HepG2 (cell line): Measurements from ENCODE around the gene SRRM2. TPM values are rescaled to one million over a fixed set of nuclear protein-coding genes. Genes with fewer than 3 reads are reported as not detected.

Experiments used
- ATAC-seq: fragments of 200-7000 bp; cut with Tn5 transposase; 3 replicates; pipeline ENCODE4 v1.9.1; 2020; ENCODE audit warnings: mild to moderate bottlenecking, moderate library complexity
- BruUV-seq: library from RNA; stranded (reverse); fragments of 400-500 nt; replicated peaks from 2 replicates; lab custom pipeline; 2021; lab: Mats Ljungman, UMichigan
- CTCF ChIA-PET: fragments of 300-600 bp; formaldehyde crosslinking; extraction: SDS; loops from one replicate; lab custom pipeline; 2021; ENCODE audit warnings: low total read pairs, inconsistent platforms, low intra/inter-chr PET ratio; lab: Yijun Ruan, JAX
- POLR2A ChIA-PET: fragments of 350-600 bp; sonication (Branson Sonifier 250); formaldehyde crosslinking; loops from one replicate; lab custom pipeline; 2020; ENCODE audit warnings: antibody characterized with exemption, inconsistent platforms; lab: Yijun Ruan, JAX
- DNase-seq: peaks from one replicate; pipeline ENCODE4 v3.0.0-alpha.2; 2015; ENCODE audit warnings: low spot score
- FAIRE-seq: peaks from 3 replicates; lab custom pipeline; 2011; peaks lifted over from hg19 to GRCh38; lab: Jason Lieb, UNC
- H2AFZ ChIP-seq: one replicate; pipeline ENCODE4 v1.6.1; 2011; ENCODE audit warnings: low read length, inconsistent platforms
- H3K27ac ChIP-seq: fragments of 300-600 bp; 3 replicates; pipeline ENCODE4 v1.8.0; 2011; ENCODE audit warnings: mixed run types, mild to moderate bottlenecking, mixed read lengths, low read length, inconsistent platforms; ENCODE audit not compliant: insufficient read depth; ENCODE audit errors: extremely low read length
- H3K27me3 ChIP-seq, 2 experiments: fragments of 200-600 bp in 1 of 2; 2 replicates in 1 of 2; 3 replicates in 1 of 2; pipeline versions ENCODE4 v1.6.0 to v1.8.0; 2011; ENCODE audit warnings: low read length in 2 of 2, mild to moderate bottlenecking in 2 of 2, moderate library complexity in 2 of 2, inconsistent platforms in 1 of 2; ENCODE audit not compliant: insufficient read depth in 2 of 2, control insufficient read depth in 1 of 2
- H3K36me3 ChIP-seq, 2 experiments: fragments of 200-600 bp in 1 of 2; replicated peaks in 1 of 2; 2 replicates in 1 of 2; 3 replicates in 1 of 2; pipeline versions ENCODE4 v1.5.1 to v1.8.0; 2011; ENCODE audit warnings: low read length in 2 of 2, inconsistent platforms in 1 of 2; ENCODE audit not compliant: insufficient read depth in 2 of 2, control insufficient read depth in 1 of 2
- H3K4me1 ChIP-seq: 2 replicates; pipeline ENCODE4 v1.5.1; 2012; ENCODE audit warnings: low read length, inconsistent platforms; ENCODE audit not compliant: insufficient read depth
- H3K4me2 ChIP-seq: 2 replicates; pipeline ENCODE4 v1.6.0; 2011; ENCODE audit warnings: low read depth, low read length, inconsistent platforms
- H3K4me3 ChIP-seq, 3 experiments: fragments of 200-600 bp in 1 of 3; sonication (generic), shearing (Covaris generic) in 1 of 3; replicated peaks in 1 of 3; 2 replicates each; pipeline ENCODE4 v1.5.1; 2011 to 2016; ENCODE audit warnings: low read length in 3 of 3, inconsistent platforms in 2 of 3, low read depth in 2 of 3, mild to moderate bottlenecking in 2 of 3, control low read depth in 1 of 3, mixed read lengths in 1 of 3; ENCODE audit not compliant: insufficient read depth in 1 of 3
- H3K79me2 ChIP-seq: one replicate; pipeline ENCODE4 v1.6.1; 2011; ENCODE audit warnings: low read length, inconsistent platforms; ENCODE audit not compliant: insufficient read depth
- H3K9ac ChIP-seq: 2 replicates; pipeline ENCODE4 v1.6.0; 2011; ENCODE audit warnings: mild to moderate bottlenecking, low read depth, low read length, inconsistent platforms; ENCODE audit not compliant: insufficient read depth
- H3K9me3 ChIP-seq: 2 replicates; pipeline ENCODE4 v1.5.1; 2012; ENCODE audit warnings: mild to moderate bottlenecking, low read length
- H4K20me1 ChIP-seq: 2 replicates; pipeline ENCODE4 v1.6.0; 2011; ENCODE audit warnings: inconsistent platforms, mild to moderate bottlenecking, low read length, moderate library complexity; ENCODE audit not compliant: insufficient read depth
- ARNT ChIP-seq: fragments of 450-650 bp; IDR thresholded peaks from 2 replicates; pipeline ENCODE4 v1.6.1; 2017
- DR1 ChIP-seq: sonication (generic); formaldehyde crosslinking; IDR thresholded peaks from 2 replicates; pipeline ENCODE4 v1.8.0; 2021; ENCODE audit warnings: mild to moderate bottlenecking, missing genetic modification reagents, inconsistent platforms
- JDP2 ChIP-seq: sonication (generic); formaldehyde crosslinking; IDR thresholded peaks from 2 replicates; pipeline ENCODE4 v1.8.1; 2022; ENCODE audit warnings: missing genetic modification reagents, borderline replicate concordance
- KLF9 ChIP-seq: IDR thresholded peaks from 2 replicates; pipeline ENCODE4 v1.6.1; 2016; ENCODE audit warnings: low read depth
- MLLT10 ChIP-seq: sonication (generic); formaldehyde crosslinking; IDR thresholded peaks from 2 replicates; pipeline ENCODE4 v1.4.0; 2020; ENCODE audit warnings: missing genetic modification reagents
- PCBP1 ChIP-seq: fragments of 200-400 bp; formaldehyde crosslinking; IDR thresholded peaks from 2 replicates; pipeline ENCODE4 v1.6.1; 2017; ENCODE audit warnings: mild to moderate bottlenecking, low read depth, low read length, borderline replicate concordance
- PCBP2 ChIP-seq: fragments of 200-400 bp; formaldehyde crosslinking; optimal IDR thresholded peaks from 2 replicates; pipeline ENCODE3; 2018; ENCODE audit warnings: low read length, low read depth; ENCODE audit not compliant: poor library complexity, severe bottlenecking
- TRIM24 ChIP-seq: sonication (generic); formaldehyde crosslinking; IDR thresholded peaks from 2 replicates; pipeline ENCODE4 v1.8.0; 2022; ENCODE audit warnings: mild to moderate bottlenecking, missing genetic modification reagents
- ZFY ChIP-seq: sonication (generic); formaldehyde crosslinking; IDR thresholded peaks from 2 replicates; pipeline ENCODE4 v1.4.0; 2020; ENCODE audit warnings: missing genetic modification reagents
- ZNF232 ChIP-seq: sonication (generic); formaldehyde crosslinking; IDR thresholded peaks from 2 replicates; pipeline ENCODE4 v1.4.0; 2020; ENCODE audit warnings: missing genetic modification reagents, borderline replicate concordance
- WGBS: methylation state at CpG from one replicate; pipeline ENCODE4 v1.1.6; 2017; ENCODE audit warnings: low lambda C conversion rate; 5-methylcytosine and 5-hydroxymethylcytosine counted together
- in situ Hi-C: cut with HindIII; loops from 2 replicates; pipeline ENCODE4 v1.10.0; 2017; ENCODE audit warnings: low pct_unique_long_range_greater_than_20kb; ENCODE audit not compliant: extremely low pct_ligation_motif_present
- intact Hi-C: fragments of 100-400 bp; cut with micrococcal nuclease; formaldehyde crosslinking; loops from one replicate; pipeline ENCODE4 v1.10.0; 2022; ENCODE audit not compliant: unreplicated experiment
- polyA plus RNA-seq, 8 experiments: library from polyadenylated mRNA; depleted of rRNA in 3 of 8; stranded (reverse) in 7 of 8; unstranded in 1 of 8; fragments of >200 nt; fragmentation: Illumina TruSeq in 4 of 8; extraction: Trizol in 4 of 8; gene quantifications; 2 replicates each; pipeline versions ENCODE4 v1.2.1 to v1.2.3, GENCODE V29; 2011 to 2016; ENCODE audit warnings: low read depth in 4 of 8, missing spikeins in 1 of 8, mixed read lengths in 1 of 8; ENCODE audit not compliant: insufficient read depth in 1 of 8
- total RNA-seq, 5 experiments: library from RNA; depleted of rRNA; stranded (reverse); fragments of >200 nt; fragmentation: Illumina TruSeq; extraction: Trizol; gene quantifications; 2 replicates each; pipeline ENCODE4 v1.2.3, GENCODE V29; 2016; ENCODE audit warnings: low read depth in 1 of 5
- TF ChIP-seq, protein P1 (sequence below): sonication (generic); formaldehyde crosslinking; IDR thresholded peaks from 2 replicates; pipeline ENCODE4 v1.5.0; 2020; ENCODE audit warnings: mild to moderate bottlenecking, missing genetic modification reagents, borderline replicate concordance

SRRM2 gene
- total and polyA plus RNA-seq, 2 of the 13 experiments (the other 11 are each of a cell fraction or from before 2014, with no cell fraction given): 50.4 to 112 TPM

GRCh38 chr16:2786826-2787151 lies 34.4 kb downstream of the SRRM2 start:
- ATAC-seq (no peak), DNase-seq (no peak), FAIRE-seq (no peak)
- Histone ChIP-seq H3K9me3 (no peaks in the 10 kb centered on the region), H3K4me1 (peaks cover 18% of the 10 kb centered on the region), H3K9ac (no peak overlapping the region), H2AFZ (no peak overlapping the region), H3K4me3 (no peak overlapping the region), H3K79me2 (no peaks in the 10 kb centered on the region), H3K27ac (no peak overlapping the region), H4K20me1 (no peaks in the 10 kb centered on the region), H3K27me3 (peaks cover 9 to 75% of the 10 kb centered on the region in 2 experiments; a peak in 4 of 5 replicates), H3K4me2 (no peak overlapping the region), H3K36me3 (no peaks in the 10 kb centered on the region)
- TF ChIP-seq ARNT (no peak), MLLT10 (CRISPR knock-in tag) (no peak), TRIM24 (no peak), KLF9 (CRISPR knock-in tag) (no peak), ZNF232 (CRISPR knock-in tag) (no peak), PCBP1 (0 out of 2 replicates have a peak, but pooled peaks have one; percentile 4), JDP2 (no peak), ZFY (CRISPR knock-in tag) (no peak), PCBP2 (peak; percentile 52), DR1 (no peak)
- TF ChIP-seq, protein P1, sequence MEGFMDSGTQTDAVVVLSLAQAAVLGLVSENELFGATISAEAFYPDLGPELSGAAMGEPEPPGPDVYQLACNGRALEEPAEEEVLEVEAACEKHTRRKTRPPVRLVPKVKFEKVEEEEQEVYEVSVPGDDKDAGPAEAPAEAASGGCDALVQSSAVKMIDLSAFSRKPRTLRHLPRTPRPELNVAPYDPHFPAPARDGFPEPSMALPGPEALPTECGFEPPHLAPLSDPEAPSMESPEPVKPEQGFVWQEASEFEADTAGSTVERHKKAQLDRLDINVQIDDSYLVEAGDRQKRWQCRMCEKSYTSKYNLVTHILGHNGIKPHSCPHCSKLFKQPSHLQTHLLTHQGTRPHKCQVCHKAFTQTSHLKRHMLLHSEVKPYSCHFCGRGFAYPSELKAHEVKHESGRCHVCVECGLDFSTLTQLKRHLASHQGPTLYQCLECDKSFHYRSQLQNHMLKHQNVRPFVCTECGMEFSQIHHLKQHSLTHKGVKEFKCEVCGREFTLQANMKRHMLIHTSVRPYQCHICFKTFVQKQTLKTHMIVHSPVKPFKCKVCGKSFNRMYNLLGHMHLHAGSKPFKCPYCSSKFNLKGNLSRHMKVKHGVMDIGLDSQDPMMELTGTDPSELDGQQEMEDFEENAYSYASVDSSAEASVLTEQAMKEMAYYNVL (CRISPR knock-in tag): no peak
- POLR2A ChIA-PET: no interaction called here
- intact Hi-C loops: no loop called here
- in situ Hi-C loops: loop anchor here (5.0 kb wide), 1 partner anchor 41 kb away; no protein-coding TSS in a partner anchor
- CTCF ChIA-PET: no interaction called here
- WGBS: 35% methylated on average over 3 of the region's 3 CpGs
- BruUV-seq: no TSS peak
